Measurements from ENCODE around the gene WFDC9.
"Not testable (repeated sequence)": the region's sequence is repeated elsewhere in the genome, so short reads cannot be mapped to it uniquely, and the experiment has no call there.

Gene WFDC9

DNA sequence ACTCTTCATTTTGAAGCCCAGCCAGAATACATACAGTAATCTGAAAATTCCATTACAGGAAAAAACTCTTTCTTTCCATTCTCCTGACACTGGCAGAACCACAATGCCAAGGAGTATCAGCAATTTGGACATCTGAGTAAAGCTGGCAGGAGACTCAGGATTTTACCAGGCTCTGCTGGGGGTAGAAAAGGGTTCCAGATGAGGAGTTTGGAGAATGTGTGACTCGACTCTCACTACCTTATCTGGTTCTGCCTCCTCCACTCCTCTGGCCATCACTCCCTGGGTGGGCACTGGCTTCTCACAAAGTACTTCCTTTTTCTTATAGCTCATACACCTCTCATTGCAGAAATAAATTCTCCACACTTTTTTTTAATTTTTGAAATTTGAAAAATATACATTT is 41.4 kb downstream of the WFDC9 start:
- TF ChIP-seq CTCF (IDR thresholded peaks at IDR 0.05): no peak
- H3K27ac ChIP-seq: no peak overlapping the region

DNA sequence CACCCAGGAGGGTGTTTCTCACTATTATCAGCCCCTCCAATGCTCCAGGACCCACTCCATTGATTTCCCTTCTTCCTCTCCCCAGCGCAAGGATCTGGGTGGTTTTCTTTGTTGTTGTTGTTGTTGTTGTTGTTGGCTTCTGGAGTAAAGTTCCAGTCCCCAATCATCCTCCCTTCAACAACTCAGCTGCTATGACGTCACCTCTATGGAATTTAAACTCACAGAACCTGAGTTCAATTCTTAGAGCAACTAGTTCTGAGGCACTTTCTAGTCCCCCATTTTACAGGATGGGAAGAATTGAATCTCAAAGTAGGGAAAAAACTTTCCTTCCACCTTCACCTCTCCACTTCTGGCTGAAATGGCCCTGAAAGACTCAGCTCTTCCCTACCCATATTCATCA is 42.3 kb downstream of the WFDC9 start:
- TF ChIP-seq ZFX (IDR thresholded peaks at IDR 0.05; ENCODE audit: borderline replicate concordance): no peak
- TF ChIP-seq CTCF (IDR thresholded peaks at IDR 0.05): no peak
- no peak overlapping the region for H3K27ac ChIP-seq

DNA sequence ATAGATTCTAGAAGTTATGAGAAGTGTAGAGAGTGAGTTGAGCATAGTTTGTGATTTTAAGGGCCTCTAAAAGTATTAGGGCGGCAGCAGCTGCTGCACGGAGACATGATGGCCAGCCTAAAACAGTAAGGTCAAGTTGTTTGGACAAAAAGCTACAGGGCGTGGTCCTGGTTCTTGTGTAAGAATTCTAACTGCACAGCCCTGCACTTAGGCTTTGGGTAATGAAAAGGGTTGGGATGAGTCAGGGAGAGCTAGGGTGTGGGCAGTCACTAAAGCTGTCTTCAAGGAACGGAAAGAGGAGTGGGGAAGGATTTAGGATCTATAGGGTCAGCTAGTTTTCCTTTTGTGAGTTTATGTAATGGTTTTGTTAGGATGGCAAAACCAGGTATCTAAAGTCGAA is 45.1 kb downstream of the WFDC9 start:
- not testable (repeated sequence) for H3K27ac ChIP-seq

- H3K27ac ChIP-seq: not testable (repeated sequence)
Observed at GRCh38 chr20:45584294-45584693, 46.8 kb downstream of the WFDC9 start.

DNA sequence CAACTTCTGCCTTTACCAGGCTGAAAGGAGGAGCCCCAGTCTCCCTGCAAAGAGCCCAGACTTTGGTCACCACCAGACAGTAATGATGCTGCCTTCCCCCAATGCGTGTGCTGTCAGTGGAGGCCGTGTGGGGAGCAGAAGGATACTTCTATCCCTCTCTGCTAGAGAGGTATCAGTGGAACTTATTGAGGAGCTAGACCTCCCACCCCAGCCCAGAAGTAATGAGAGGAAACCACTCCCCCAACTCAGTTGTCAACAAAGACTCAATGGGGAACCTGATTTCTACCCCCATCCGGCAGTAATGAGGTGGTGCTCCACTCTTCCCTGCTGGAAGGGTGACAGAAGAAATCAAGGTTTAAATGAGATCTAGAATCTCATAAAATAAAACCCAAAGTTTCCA is 47.6 kb downstream of the WFDC9 start:
- no peak for TF ChIP-seq ZFX (IDR thresholded peaks at IDR 0.05; ENCODE audit: borderline replicate concordance)
- no peak for TF ChIP-seq CTCF (IDR thresholded peaks at IDR 0.05)
- H3K27ac ChIP-seq: no peak overlapping the region

- H3K27ac ChIP-seq: no peak overlapping the region
- TF ChIP-seq ZFX (IDR thresholded peaks at IDR 0.05; ENCODE audit: borderline replicate concordance) (no peak), CTCF (IDR thresholded peaks at IDR 0.05) (no peak)
Observed at GRCh38 chr20:45581702-45582101, 49.4 kb downstream of the WFDC9 start.

DNA sequence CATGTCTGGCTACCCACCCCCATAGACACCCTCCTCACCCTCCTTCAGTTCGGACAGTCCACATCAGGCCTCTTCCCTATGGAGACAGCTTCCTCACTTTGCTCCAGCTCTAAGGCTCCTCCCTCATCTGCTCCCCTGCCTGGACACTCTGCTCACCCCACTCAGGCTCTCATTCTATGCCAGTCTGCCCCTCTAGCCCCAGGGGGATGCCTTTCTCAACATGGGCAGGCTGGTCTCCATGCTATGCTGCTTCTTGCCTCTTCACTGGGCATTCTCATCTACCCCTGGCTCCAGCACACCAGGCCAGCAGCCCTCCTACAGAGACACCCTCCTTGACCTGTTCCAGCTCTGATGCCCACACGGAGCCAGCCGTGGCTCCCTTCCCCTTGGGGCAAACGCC is 51.9 kb downstream of the WFDC9 start, which contains the start of gene WFDC8:
Gene WFDC8, minus strand, starts transcription at position 101 of the 400 bp plus-strand sequence. Its CDS starts 37 bp downstream, at position 64.
- no peak within 1 kb of the TSS for H3K27ac ChIP-seq
- no peak for TF ChIP-seq CTCF (IDR thresholded peaks at IDR 0.05)
- no peak for TF ChIP-seq ZFX (IDR thresholded peaks at IDR 0.05; ENCODE audit: borderline replicate concordance)

DNA sequence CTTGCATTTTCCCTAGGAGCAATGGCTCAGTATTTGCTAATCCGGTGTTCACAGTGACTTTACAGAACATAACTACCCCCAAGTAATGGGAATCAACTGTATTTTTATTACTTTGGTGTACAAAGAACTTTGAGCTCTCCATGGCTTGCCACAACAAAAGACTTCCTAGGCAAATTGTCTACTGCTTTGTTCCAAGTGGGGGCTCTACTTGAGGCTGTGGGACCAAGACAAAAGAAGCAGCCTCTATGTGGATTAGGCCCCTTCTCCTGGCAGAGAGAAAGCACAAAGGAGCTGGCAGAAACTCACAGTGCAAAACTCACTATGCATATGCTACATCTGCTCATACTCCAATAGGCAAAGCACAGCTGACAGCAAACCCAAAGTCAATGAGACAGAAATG is 52.9 kb downstream of the WFDC9 start:
- no peak overlapping the region for H3K27ac ChIP-seq
- TF ChIP-seq ZFX (IDR thresholded peaks at IDR 0.05; ENCODE audit: borderline replicate concordance) (no peak), CTCF (IDR thresholded peaks at IDR 0.05) (no peak)

GRCh38 chr20:45576995-45577394 is 54.1 kb downstream of the WFDC9 start:
- TF ChIP-seq ZFX (IDR thresholded peaks at IDR 0.05; ENCODE audit: borderline replicate concordance) (no peak), CTCF (IDR thresholded peaks at IDR 0.05) (no peak)
- H3K27ac ChIP-seq: no peak overlapping the region
